Measurements from ENCODE around the gene ANKK1.

Gene ANKK1

GRCh38 chr11:113372309-113372708, 15.3 kb upstream of the ANKK1 start:
- Histone ChIP-seq H3K27ac (no peak overlapping the region), H3K27me3 (peaks cover 8% of the 10 kb centered on the region), H3K36me3 (no peaks in the 10 kb centered on the region), H3K4me1 (ENCODE audit: control insufficient read depth in 1 of 2, insufficient read depth in 1 of 2, low read depth in 1 of 2, low read length in 1 of 2) (no peaks in the 10 kb centered on the region), H3K4me3 (ENCODE audit: low read depth in 1 of 2, low read length in 1 of 2) (no peak overlapping the region), H3K9me3 (no peaks in the 10 kb centered on the region)
- TF ChIP-seq CTCF (IDR thresholded peaks at IDR 0.05), result no peak

- Histone ChIP-seq H3K4me3 (ENCODE audit: low read depth in 1 of 2, low read length in 1 of 2) (no peak overlapping the region), H3K36me3 (no peaks in the 10 kb centered on the region), H3K9me3 (no peaks in the 10 kb centered on the region), H3K27ac (no peak overlapping the region), H3K4me1 (ENCODE audit: control insufficient read depth in 1 of 2, insufficient read depth in 1 of 2, low read depth in 1 of 2, low read length in 1 of 2) (no peaks in the 10 kb centered on the region), H3K27me3 (peaks cover 13% of the 10 kb centered on the region)
- no peak for TF ChIP-seq CTCF (IDR thresholded peaks at IDR 0.05)
Measured at GRCh38 chr11:113373306-113373705, 14.3 kb upstream of the ANKK1 start.

GRCh38 chr11:113373981-113374560, 13.5 kb upstream of the ANKK1 start:
- TF ChIP-seq CTCF (IDR thresholded peaks at IDR 0.05), result no peak
- Histone ChIP-seq H3K27ac (no peak overlapping the region), H3K9me3 (no peaks in the 10 kb centered on the region), H3K4me3 (ENCODE audit: low read depth in 1 of 2, low read length in 1 of 2) (no peak overlapping the region), H3K36me3 (no peaks in the 10 kb centered on the region), H3K27me3 (peaks cover 13% of the 10 kb centered on the region), H3K4me1 (ENCODE audit: control insufficient read depth in 1 of 2, insufficient read depth in 1 of 2, low read depth in 1 of 2, low read length in 1 of 2) (no peaks in the 10 kb centered on the region)

- Histone ChIP-seq H3K27ac (no peak overlapping the region), H3K4me1 (ENCODE audit: control insufficient read depth in 1 of 2, insufficient read depth in 1 of 2, low read depth in 1 of 2, low read length in 1 of 2) (no peaks in the 10 kb centered on the region), H3K36me3 (no peaks in the 10 kb centered on the region), H3K27me3 (peaks cover 13% of the 10 kb centered on the region), H3K4me3 (ENCODE audit: low read depth in 1 of 2, low read length in 1 of 2) (no peak overlapping the region), H3K9me3 (no peaks in the 10 kb centered on the region)
- TF ChIP-seq CTCF (IDR thresholded peaks at IDR 0.05), result no peak
Measured at GRCh38 chr11:113375402-113375801, 12.2 kb upstream of the ANKK1 start.

- H3K4me3 ChIP-seq (ENCODE audit: low read depth in 1 of 2, low read length in 1 of 2), result no peak overlapping the region
- TF ChIP-seq CTCF (IDR thresholded peaks at IDR 0.05), result no peak
- no peaks in the 10 kb centered on the region for H3K36me3 ChIP-seq
- no peaks in the 10 kb centered on the region for H3K9me3 ChIP-seq
- no peak overlapping the region for H3K27ac ChIP-seq
- H3K27me3 ChIP-seq, result peaks cover 13% of the 10 kb centered on the region
- H3K4me1 ChIP-seq (ENCODE audit: control insufficient read depth in 1 of 2, insufficient read depth in 1 of 2, low read depth in 1 of 2, low read length in 1 of 2), result no peaks in the 10 kb centered on the region
Measured at GRCh38 chr11:113376156-113376555, 11.4 kb upstream of the ANKK1 start.
